Aorta (tissue), 5 donors: ENCODE measurements around the gene ARHGAP25. TPM values are rescaled to one million over a fixed set of nuclear protein-coding genes. Genes with fewer than 3 reads are reported as not detected.

Experiments used
- ATAC-seq: fragments of 200-7000 bp; cut with Tn5 transposase; one replicate; pipeline ENCODE4 v1.9.1; 2022; ENCODE audit warnings: moderate library complexity; ENCODE audit not compliant: low FRiP score
- DNase-seq, 2 donors: peaks; one replicate each; pipeline ENCODE4 v3.0.0-alpha.2; 2020
- H3K27ac ChIP-seq, 2 donors: one replicate each; pipeline ENCODE4 v1.5.1; 2013; ENCODE audit warnings: low read length in 2 of 2, mild to moderate bottlenecking in 2 of 2, moderate library complexity in 2 of 2, control low read depth in 1 of 2, inconsistent platforms in 1 of 2, low read depth in 1 of 2
- H3K27me3 ChIP-seq, 2 donors: one replicate each; pipeline ENCODE4 v1.6.1; 2013; ENCODE audit warnings: control low read depth in 1 of 2, low read length in 1 of 2, mild to moderate bottlenecking in 1 of 2, moderate library complexity in 1 of 2; ENCODE audit not compliant: insufficient read depth in 2 of 2, control insufficient read depth in 1 of 2
- H3K36me3 ChIP-seq, 2 donors: one replicate each; pipeline ENCODE4 v1.6.1; 2013; ENCODE audit warnings: control low read depth in 1 of 2, low read length in 1 of 2, mild to moderate bottlenecking in 1 of 2; ENCODE audit not compliant: insufficient read depth in 2 of 2, control insufficient read depth in 1 of 2
- H3K4me1 ChIP-seq, 2 donors: one replicate each; pipeline ENCODE4 v1.6.1; 2013; ENCODE audit warnings: low read length in 2 of 2, control low read depth in 1 of 2, mild to moderate bottlenecking in 1 of 2, moderate library complexity in 1 of 2; ENCODE audit not compliant: insufficient read depth in 2 of 2, control insufficient read depth in 1 of 2
- H3K4me3 ChIP-seq, 2 donors: one replicate each; pipeline ENCODE4 v1.5.1; 2013; ENCODE audit warnings: low read length in 2 of 2, control low read depth in 1 of 2, mild to moderate bottlenecking in 1 of 2
- H3K9me3 ChIP-seq: one replicate; pipeline ENCODE4 v1.6.1; 2013; ENCODE audit warnings: mild to moderate bottlenecking, low read length; ENCODE audit not compliant: control insufficient read depth
- WGBS, 2 donors: extraction: QIAGEN DNeasy Blood & Tissue Kit; methylation state at CpG; one replicate each; pipeline ENCODE4 v1.1.7; 2013; 5-methylcytosine and 5-hydroxymethylcytosine counted together
- intact Hi-C, 2 donors: fragments of 100-400 bp; cut with DNase I; formaldehyde crosslinking; loops; one replicate each; pipeline versions ENCODE4 v1.14.2 to v1.15.0; 2022
- polyA plus RNA-seq, 2 donors: library from polyadenylated mRNA; stranded (reverse); fragments of 200-250 nt; gene quantifications; one replicate each; pipeline ENCODE4 v1.2.3, GENCODE V29; 2013
- total RNA-seq, 2 donors: library from RNA; stranded (reverse); fragmentation: NEBNext Ultra II Directional; extraction: Animal tissue kit (Norgen Biotek cat#: 25700); gene quantifications; one replicate each; pipeline ENCODE4 v1.2.1, GENCODE V29; 2021
- donor health status: healthy with polysubstance abuse.
- donor health status: Bipolar disorder and iron deficiency.
- donor health status: DM: no; HTN: no; CAD: no.
- donor health status: DM: no; HTN: no; CAD: no.
- donor health status: DM: yes; HTN: yes; CAD: no.

The ARHGAP25 gene
- total and polyA plus RNA-seq, 4 donors = 2.6 to 21.1 (median 6.4) TPM

DNA sequence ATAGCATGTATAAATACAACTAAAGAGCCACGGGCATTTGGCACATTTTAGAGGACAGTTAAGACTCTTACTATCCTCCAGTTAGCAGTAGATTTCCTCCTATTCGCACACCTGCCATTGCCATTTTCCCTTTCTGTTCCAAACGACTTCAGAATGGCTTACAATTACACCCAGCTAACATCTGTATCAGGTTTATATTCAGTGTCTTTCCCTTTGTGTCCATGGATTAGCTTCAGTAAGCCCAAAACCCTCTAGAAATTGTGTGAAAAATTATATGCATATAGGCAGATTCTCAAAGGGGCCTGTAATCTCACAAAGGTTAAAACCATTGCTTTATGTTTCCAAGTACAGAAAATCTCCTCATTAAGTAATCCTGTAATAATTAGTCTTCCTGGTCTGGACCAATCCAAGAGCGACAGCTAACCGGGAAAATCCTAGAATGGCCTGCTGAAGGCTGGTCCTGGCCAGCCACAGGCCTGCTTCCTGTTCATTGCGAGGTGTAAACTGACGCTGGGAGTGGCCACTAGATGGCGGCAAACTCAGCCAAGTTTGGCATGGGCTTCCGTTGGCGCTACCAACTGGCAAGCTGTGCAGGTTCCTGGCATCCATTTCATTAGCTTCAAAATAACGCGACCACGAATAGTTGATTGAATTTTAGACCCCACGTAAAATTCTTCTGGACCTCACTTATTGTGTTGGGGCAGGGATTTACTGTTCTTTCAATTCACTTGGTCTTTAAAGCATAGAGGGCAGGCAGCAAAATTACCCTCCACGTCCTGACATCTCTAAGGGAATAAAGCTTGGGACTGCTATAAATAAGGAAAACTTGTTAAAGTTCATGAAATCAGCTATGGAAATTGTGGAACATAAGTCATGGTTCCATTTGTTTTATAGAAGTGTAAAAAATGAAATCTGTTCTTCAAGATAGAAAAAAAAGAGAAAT, 17.1 kb downstream of the ARHGAP25 start:
- H3K36me3 ChIP-seq = no peaks in the 10 kb centered on the region
- peak; percentile 93 for ATAC-seq
- no peaks in the 10 kb centered on the region for H3K4me1 ChIP-seq
- peak; percentile 95 to 97 for DNase-seq
- WGBS, 2 donors = 19% methylated on average over 15 of the region's 15 CpGs
- H3K27me3 ChIP-seq = no peaks in the 10 kb centered on the region
- H3K9me3 ChIP-seq = no peaks in the 10 kb centered on the region
- no peak overlapping the region for H3K27ac ChIP-seq
- no peak overlapping the region for H3K4me3 ChIP-seq
- intact Hi-C loops = loop anchor here (1.0 to 5.0 kb wide), 4 partner anchors 81 to 176 kb away; no protein-coding TSS in a partner anchor

DNA sequence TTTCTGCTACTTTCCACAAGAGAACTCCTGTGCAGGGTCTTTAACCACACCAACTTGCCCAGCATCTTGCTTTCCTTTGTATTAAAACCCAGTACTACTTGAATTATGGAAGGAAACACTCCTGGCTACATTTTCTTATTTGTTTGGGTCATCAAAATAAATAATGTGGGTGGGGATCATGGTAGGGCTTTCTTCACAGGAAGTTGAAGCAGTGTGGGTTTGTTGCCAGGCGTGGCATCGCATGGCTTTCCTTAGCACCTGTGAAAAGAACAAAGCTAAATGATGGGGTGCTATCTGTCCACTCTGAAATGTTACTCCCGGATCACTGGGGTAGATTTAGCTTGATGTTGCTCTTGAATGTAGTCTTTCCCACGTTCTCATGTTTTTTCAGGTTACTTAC, 18.7 kb downstream of the ARHGAP25 start:
- Histone ChIP-seq H3K4me1 (no peaks in the 10 kb centered on the region), H3K27me3 (no peaks in the 10 kb centered on the region), H3K9me3 (no peaks in the 10 kb centered on the region), H3K36me3 (no peaks in the 10 kb centered on the region), H3K4me3 (no peak overlapping the region), H3K27ac (no peak overlapping the region)
- DNase-seq = no peak
- WGBS, 2 donors = 70 to 96% methylated on average over 4 of the region's 4 CpGs
- intact Hi-C loops = loop anchor here (5.0 kb wide), 3 partner anchors 79 to 174 kb away; no protein-coding TSS in a partner anchor
- no peak for ATAC-seq

DNA sequence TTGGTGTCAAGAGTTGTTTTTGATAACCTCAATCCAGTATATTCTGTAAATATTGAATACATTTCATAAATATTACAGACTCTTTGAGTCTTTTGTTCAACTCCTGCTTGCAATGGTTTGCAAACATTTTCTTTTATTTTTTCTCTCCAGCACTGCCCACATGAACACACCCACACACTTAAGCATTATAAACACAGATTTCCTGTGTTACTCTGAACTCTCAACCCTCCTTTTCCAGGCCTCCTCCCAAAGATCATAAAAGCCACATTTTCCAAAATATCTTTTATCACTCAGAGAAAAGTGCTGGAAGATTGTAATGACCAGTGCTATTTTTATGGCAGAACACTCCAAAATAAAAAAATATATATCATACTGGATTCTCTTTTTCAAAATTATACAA, 20.5 kb downstream of the ARHGAP25 start:
- intact Hi-C loops = loop anchor here in 1 of 2 donors (2.0 kb wide), 1 partner anchor 78 kb away; no protein-coding TSS in a partner anchor
- Histone ChIP-seq H3K27ac (no peak overlapping the region), H3K4me1 (no peaks in the 10 kb centered on the region), H3K27me3 (no peaks in the 10 kb centered on the region), H3K4me3 (no peak overlapping the region), H3K36me3 (no peaks in the 10 kb centered on the region), H3K9me3 (no peaks in the 10 kb centered on the region)
- ATAC-seq (no peak), DNase-seq (no peak)

DNA sequence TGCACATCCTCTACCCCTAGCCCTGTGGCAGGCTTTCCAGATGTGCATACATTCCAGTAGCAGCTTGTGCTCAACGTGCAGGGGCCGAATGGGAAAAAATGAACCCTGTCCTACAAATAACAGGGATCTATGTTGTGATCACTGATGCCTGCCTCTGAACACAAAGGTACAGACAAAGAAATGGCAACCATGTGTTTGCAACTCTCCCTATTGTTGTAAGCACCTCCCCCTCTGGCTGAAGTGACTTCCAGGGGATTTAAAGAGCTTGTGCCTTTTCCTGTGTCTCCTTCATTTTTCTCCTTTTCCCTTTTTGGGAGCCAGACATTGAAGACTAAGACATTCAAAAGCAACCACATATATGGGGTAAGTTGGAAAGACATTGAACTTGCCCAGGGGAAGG, 21.6 kb downstream of the ARHGAP25 start:
- WGBS, 2 donors = 64 to 82% methylated on average over 2 of the region's 2 CpGs
- DNase-seq (no peak), ATAC-seq (no peak)
- intact Hi-C loops = no loop called here
- Histone ChIP-seq H3K9me3 (no peaks in the 10 kb centered on the region), H3K27me3 (no peaks in the 10 kb centered on the region), H3K4me3 (no peak overlapping the region), H3K27ac (no peak overlapping the region), H3K4me1 (no peaks in the 10 kb centered on the region), H3K36me3 (no peaks in the 10 kb centered on the region)

DNA sequence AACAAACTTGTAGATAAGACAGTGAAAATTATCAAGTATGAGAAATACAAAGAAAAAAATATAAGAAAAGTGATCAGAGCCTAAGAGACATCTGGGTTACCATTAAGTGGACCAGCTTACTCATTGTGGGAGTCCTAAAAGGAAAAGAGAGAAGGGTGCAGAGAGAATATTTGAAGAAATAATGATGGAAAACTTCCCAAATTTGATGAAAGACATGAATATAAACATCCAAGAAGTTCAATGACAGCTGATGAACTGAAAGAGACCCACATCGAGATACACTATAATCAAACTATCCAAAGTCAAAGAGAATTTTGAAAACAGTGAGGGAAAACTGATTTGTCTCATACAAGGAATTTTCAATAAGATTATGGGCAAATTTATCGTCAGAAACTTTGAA, 22.5 kb downstream of the ARHGAP25 start:
- no peaks in the 10 kb centered on the region for H3K9me3 ChIP-seq
- H3K36me3 ChIP-seq = no peaks in the 10 kb centered on the region
- no peak overlapping the region for H3K27ac ChIP-seq
- ATAC-seq = no peak
- H3K4me1 ChIP-seq = no peaks in the 10 kb centered on the region
- H3K27me3 ChIP-seq = no peaks in the 10 kb centered on the region
- intact Hi-C loops = no loop called here
- WGBS, 2 donors = 68 to 81% methylated on average over 2 of the region's 2 CpGs
- no peak for DNase-seq
- no peak overlapping the region for H3K4me3 ChIP-seq

DNA sequence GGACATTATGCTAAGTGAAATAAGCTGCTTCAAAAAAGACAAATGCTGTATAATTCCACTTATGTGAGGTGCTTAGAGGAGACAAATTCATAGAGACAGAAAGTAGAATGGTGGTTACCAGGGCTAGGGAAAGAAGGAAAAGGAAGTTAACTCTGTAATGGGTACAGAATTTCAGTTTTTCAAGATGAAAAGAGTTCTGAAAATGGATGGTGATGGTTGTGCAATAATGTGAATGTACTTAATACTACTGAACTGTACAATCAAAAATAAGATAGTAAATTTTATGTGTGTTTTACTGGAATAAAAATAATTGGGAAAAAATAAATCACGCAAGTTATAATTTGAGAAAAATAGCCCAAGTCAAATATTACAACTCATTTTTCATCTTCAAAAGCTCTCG, 27.5 kb downstream of the ARHGAP25 start:
- ATAC-seq (no peak), DNase-seq (no peak)
- H3K36me3 ChIP-seq = no peaks in the 10 kb centered on the region
- no peaks in the 10 kb centered on the region for H3K27me3 ChIP-seq
- 74 to 78% methylated on average over 2 of the region's 2 CpGs for WGBS, 2 donors
- no peaks in the 10 kb centered on the region for H3K9me3 ChIP-seq
- intact Hi-C loops = no loop called here
- no peak overlapping the region for H3K4me3 ChIP-seq
- peaks cover 0 to 2% of the 10 kb centered on the region in 2 donors for H3K4me1 ChIP-seq
- H3K27ac ChIP-seq = no peak overlapping the region

DNA sequence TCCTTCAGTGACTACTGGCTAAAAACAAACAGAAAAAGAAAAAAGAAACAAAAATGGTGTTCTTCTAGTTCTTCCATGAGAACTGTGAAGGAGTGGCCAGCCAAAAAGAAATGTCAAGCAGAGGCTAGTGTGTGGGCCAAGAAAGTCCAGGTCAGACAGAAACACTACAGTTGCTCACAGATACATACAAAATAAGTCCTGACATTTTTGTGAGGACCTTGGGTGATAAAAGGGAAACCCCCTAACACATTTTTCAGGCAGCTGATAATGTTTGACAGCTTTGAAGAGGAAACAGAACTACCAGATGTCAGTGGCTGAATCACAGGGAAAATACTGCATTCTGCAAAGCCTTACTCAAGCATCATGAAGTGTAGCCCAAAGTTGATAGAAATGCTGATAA, 28.1 kb downstream of the ARHGAP25 start:
- H3K27ac ChIP-seq = no peak overlapping the region
- DNase-seq (no peak), ATAC-seq (no peak)
- H3K27me3 ChIP-seq = no peaks in the 10 kb centered on the region
- no peaks in the 10 kb centered on the region for H3K9me3 ChIP-seq
- no peaks in the 10 kb centered on the region for H3K36me3 ChIP-seq
- H3K4me3 ChIP-seq = no peak overlapping the region
- peaks cover 0 to 2% of the 10 kb centered on the region in 2 donors for H3K4me1 ChIP-seq
- intact Hi-C loops = no loop called here

DNA sequence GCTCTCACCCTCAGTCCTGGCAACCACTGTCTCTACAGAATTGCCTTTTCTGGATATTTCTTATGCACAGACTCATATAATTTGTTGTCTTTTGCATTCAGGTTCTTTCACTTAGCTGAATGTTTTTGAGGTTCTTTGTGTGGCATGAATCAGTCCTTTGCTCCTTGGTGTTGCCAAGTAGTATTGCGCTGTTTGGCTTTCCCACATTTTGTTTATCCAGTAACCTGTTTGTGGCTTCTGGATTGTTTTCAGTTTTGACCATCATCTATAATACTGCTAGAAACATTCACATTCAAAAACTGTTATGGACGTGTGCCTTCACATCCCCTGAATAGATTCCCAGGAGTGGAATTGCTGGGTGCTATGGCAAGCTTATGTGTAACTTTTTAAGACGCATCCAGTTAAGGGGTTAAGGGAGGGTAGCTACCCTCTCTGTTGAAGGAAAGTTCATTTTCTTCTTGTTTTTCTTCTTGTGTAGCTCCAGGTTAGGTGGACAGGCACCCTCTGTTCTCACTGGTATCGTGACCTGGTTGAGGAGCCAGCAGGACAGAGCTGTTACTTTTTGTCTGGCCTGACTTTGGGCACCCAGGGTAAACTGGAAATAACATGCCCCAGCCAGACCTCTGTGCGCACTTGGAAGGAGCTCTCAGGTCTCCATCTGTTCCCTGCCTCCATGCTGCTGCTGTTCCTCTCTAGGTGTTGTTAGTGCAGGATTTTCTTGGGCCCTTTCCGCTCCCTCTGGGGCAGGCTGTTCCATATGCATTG, 29.6 kb downstream of the ARHGAP25 start:
- Histone ChIP-seq H3K27ac (no peak overlapping the region), H3K9me3 (no peaks in the 10 kb centered on the region), H3K27me3 (no peaks in the 10 kb centered on the region), H3K36me3 (no peaks in the 10 kb centered on the region), H3K4me1 (peaks cover 0 to 2% of the 10 kb centered on the region in 2 donors), H3K4me3 (no peak overlapping the region)
- intact Hi-C loops = no loop called here
- 80 to 94% methylated on average over 6 of the region's 6 CpGs for WGBS, 2 donors
- ATAC-seq (no peak), DNase-seq (no peak)
